Memory B cell (primary cell): ENCODE measurements around the gene KLF2.
"Not testable (repeated sequence)": the region's sequence is repeated elsewhere in the genome, so short reads cannot be mapped to it uniquely, and the experiment has no call there.

Source experiments
- ATAC-seq: fragments of 150-1000 bp; cut with Tn5 transposase; 2 replicates; pipeline ENCODE4 v1.10.0; 2021; ENCODE audit warnings: low read depth, mild to moderate bottlenecking, moderate library complexity
- DNase-seq, 2 donors: peaks; one replicate each; pipeline ENCODE4 v3.0.0; 2022; ENCODE audit warnings: low spot score in 2 of 2
- H3K27ac Mint-ChIP-seq: one replicate; pipeline ENCODE4 v1.8.0; 2022; ENCODE audit warnings: mild to moderate bottlenecking, moderate library complexity, mixed read lengths
- H3K27me3 Mint-ChIP-seq: one replicate; pipeline ENCODE4 v1.8.0; 2022; ENCODE audit warnings: mixed read lengths
- H3K36me3 Mint-ChIP-seq: one replicate; pipeline ENCODE4 v1.8.0; 2022; ENCODE audit warnings: mild to moderate bottlenecking, mixed read lengths
- H3K4me1 Mint-ChIP-seq: one replicate; pipeline ENCODE4 v1.8.0; 2022; ENCODE audit warnings: mixed read lengths
- H3K4me3 Mint-ChIP-seq: one replicate; pipeline ENCODE4 v1.8.0; 2022; ENCODE audit warnings: mild to moderate bottlenecking, moderate library complexity, mixed read lengths
- H3K9me3 Mint-ChIP-seq: one replicate; pipeline ENCODE4 v1.8.0; 2022; ENCODE audit warnings: mixed read lengths

Gene KLF2

GRCh38 chr19:16337809-16338469 is 13.3 kb downstream of the KLF2 start:
- Mint-ChIP-seq H3K27ac (no peak overlapping the region), H3K27me3 (no peaks in the 10 kb centered on the region), H3K36me3 (no peaks in the 10 kb centered on the region), H3K4me3 (peak overlapping the region; percentile 78), H3K9me3 (peaks cover 4% of the 10 kb centered on the region), H3K4me1 (peaks cover 31% of the 10 kb centered on the region)
- no peak for DNase-seq
- ATAC-seq: no peak

- DNase-seq: no peak
- Mint-ChIP-seq H3K4me3 (peak overlapping the region; percentile 78), H3K27me3 (no peaks in the 10 kb centered on the region), H3K36me3 (no peaks in the 10 kb centered on the region), H3K4me1 (peaks cover 31% of the 10 kb centered on the region), H3K27ac (peak overlapping the region; percentile 65), H3K9me3 (peaks cover 4% of the 10 kb centered on the region)
- ATAC-seq: no peak
Observed at GRCh38 chr19:16338470-16339360, 14.1 kb downstream of the KLF2 start.

- Mint-ChIP-seq H3K27me3 (no peaks in the 10 kb centered on the region), H3K9me3 (peaks cover 3% of the 10 kb centered on the region), H3K36me3 (no peaks in the 10 kb centered on the region), H3K27ac (peak overlapping the region; percentile 65), H3K4me3 (peak overlapping the region; percentile 78), H3K4me1 (peaks cover 30% of the 10 kb centered on the region)
- ATAC-seq (no peak), DNase-seq (no peak)
Observed at GRCh38 chr19:16339361-16339725, 14.7 kb downstream of the KLF2 start.

GRCh38 chr19:16340092-16340491 is 15.5 kb downstream of the KLF2 start:
- Mint-ChIP-seq H3K9me3 (peaks cover 2% of the 10 kb centered on the region), H3K36me3 (no peaks in the 10 kb centered on the region), H3K4me1 (peaks cover 29% of the 10 kb centered on the region), H3K27me3 (no peaks in the 10 kb centered on the region), H3K4me3 (no peak overlapping the region), H3K27ac (peak overlapping the region; percentile 77)
- no peak for DNase-seq
- no peak for ATAC-seq

- peaks cover 2% of the 10 kb centered on the region for H3K9me3 Mint-ChIP-seq
- no peaks in the 10 kb centered on the region for H3K36me3 Mint-ChIP-seq
- ATAC-seq (no peak), DNase-seq (no peak)
- H3K4me3 Mint-ChIP-seq: peak overlapping the region; percentile 34
- H3K27ac Mint-ChIP-seq: peak overlapping the region; percentile 77
- no peaks in the 10 kb centered on the region for H3K27me3 Mint-ChIP-seq
- H3K4me1 Mint-ChIP-seq: peaks cover 31% of the 10 kb centered on the region
Observed at GRCh38 chr19:16340654-16341053, 16.0 kb downstream of the KLF2 start.

- ATAC-seq: peak; percentile 90
- DNase-seq: peak; percentile 62 to 68
- peak overlapping the region; percentile 76 for H3K4me3 Mint-ChIP-seq
- peak overlapping the region; percentile 99 for H3K27ac Mint-ChIP-seq
- H3K4me1 Mint-ChIP-seq: peaks cover 31% of the 10 kb centered on the region
- H3K36me3 Mint-ChIP-seq: no peaks in the 10 kb centered on the region
- H3K27me3 Mint-ChIP-seq: no peaks in the 10 kb centered on the region
- peaks cover 2% of the 10 kb centered on the region for H3K9me3 Mint-ChIP-seq
Observed at GRCh38 chr19:16342002-16342715, 17.5 kb downstream of the KLF2 start.

- H3K27ac Mint-ChIP-seq: peak overlapping the region; percentile 99
- H3K36me3 Mint-ChIP-seq: no peaks in the 10 kb centered on the region
- no peaks in the 10 kb centered on the region for H3K27me3 Mint-ChIP-seq
- ATAC-seq (no peak), DNase-seq (no peak)
- H3K4me1 Mint-ChIP-seq: peaks cover 25% of the 10 kb centered on the region
- no peak overlapping the region for H3K4me3 Mint-ChIP-seq
- H3K9me3 Mint-ChIP-seq: peaks cover 2% of the 10 kb centered on the region
Observed at GRCh38 chr19:16343156-16343555, 18.5 kb downstream of the KLF2 start.

- ATAC-seq (no peak), DNase-seq (no peak)
- peak overlapping the region; percentile 75 for H3K27ac Mint-ChIP-seq
- H3K27me3 Mint-ChIP-seq: no peaks in the 10 kb centered on the region
- peaks cover 2% of the 10 kb centered on the region for H3K9me3 Mint-ChIP-seq
- H3K4me3 Mint-ChIP-seq: no peak overlapping the region
- peaks cover 21% of the 10 kb centered on the region for H3K4me1 Mint-ChIP-seq
- H3K36me3 Mint-ChIP-seq: no peaks in the 10 kb centered on the region
Observed at GRCh38 chr19:16345457-16345856, 20.8 kb downstream of the KLF2 start.

GRCh38 chr19:16347099-16347498 is 22.5 kb downstream of the KLF2 start:
- DNase-seq, H3K4me3 Mint-ChIP-seq, H3K36me3 Mint-ChIP-seq, H3K27me3 Mint-ChIP-seq, H3K9me3 Mint-ChIP-seq, H3K27ac Mint-ChIP-seq, ATAC-seq: not testable (repeated sequence)
- H3K4me1 Mint-ChIP-seq: peaks cover 22% of the 10 kb centered on the region

- peaks cover 19% of the 10 kb centered on the region for H3K4me1 Mint-ChIP-seq
- no peak for DNase-seq
- no peak for ATAC-seq
- no peak overlapping the region for H3K4me3 Mint-ChIP-seq
- no peaks in the 10 kb centered on the region for H3K36me3 Mint-ChIP-seq
- no peaks in the 10 kb centered on the region for H3K9me3 Mint-ChIP-seq
- H3K27me3 Mint-ChIP-seq: no peaks in the 10 kb centered on the region
- H3K27ac Mint-ChIP-seq: no peak overlapping the region
Observed at GRCh38 chr19:16347706-16348105, 23.1 kb downstream of the KLF2 start.

- no peak for ATAC-seq
- Mint-ChIP-seq H3K9me3 (no peaks in the 10 kb centered on the region), H3K27ac (peak overlapping the region; percentile 32), H3K36me3 (peaks cover 2% of the 10 kb centered on the region), H3K27me3 (no peaks in the 10 kb centered on the region), H3K4me1 (peaks cover 19% of the 10 kb centered on the region), H3K4me3 (peak overlapping the region; percentile 74)
- DNase-seq: no peak
Observed at GRCh38 chr19:16349551-16350152, 25.0 kb downstream of the KLF2 start.

GRCh38 chr19:16351133-16351809 is 26.6 kb downstream of the KLF2 start:
- Mint-ChIP-seq H3K27me3 (no peaks in the 10 kb centered on the region), H3K4me1 (peaks cover 25% of the 10 kb centered on the region), H3K9me3 (no peaks in the 10 kb centered on the region), H3K27ac (peak overlapping the region; percentile 75), H3K36me3 (peaks cover 2% of the 10 kb centered on the region), H3K4me3 (peak overlapping the region; percentile 76)
- ATAC-seq: peak; percentile 61
- DNase-seq: no peak

GRCh38 chr19:16355293-16356043 is 30.8 kb downstream of the KLF2 start:
- peaks cover 15% of the 10 kb centered on the region for H3K36me3 Mint-ChIP-seq
- peaks cover 40% of the 10 kb centered on the region for H3K4me1 Mint-ChIP-seq
- no peaks in the 10 kb centered on the region for H3K9me3 Mint-ChIP-seq
- DNase-seq (no peak), ATAC-seq (peak; percentile 59)
- peak overlapping the region; percentile 65 for H3K4me3 Mint-ChIP-seq
- H3K27ac Mint-ChIP-seq: no peak overlapping the region
- no peaks in the 10 kb centered on the region for H3K27me3 Mint-ChIP-seq
